ENCODE data around the gene COX4I2.

COX4I2 gene

DNA sequence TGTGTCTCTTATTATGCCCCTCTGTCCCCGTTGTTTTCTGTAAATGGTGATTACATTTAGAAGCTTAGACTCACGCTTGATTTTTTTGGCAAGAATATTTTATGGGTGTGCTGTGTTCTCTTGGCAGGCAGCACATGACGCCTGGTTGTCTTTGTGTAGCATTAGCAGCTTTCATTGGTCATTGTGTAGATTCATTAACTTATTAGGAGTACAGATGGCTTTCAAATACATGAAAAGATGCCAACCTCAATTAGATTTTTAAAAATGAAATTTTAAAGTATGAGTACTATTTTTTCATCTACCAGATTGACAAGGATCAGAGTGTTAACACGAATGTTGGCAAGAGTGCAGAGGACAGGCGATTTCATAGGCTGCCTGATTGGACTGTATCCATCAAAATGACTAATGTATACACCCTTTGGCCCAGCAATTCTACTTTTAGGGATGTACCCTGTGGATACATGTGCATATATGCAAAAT, 15.2 kb downstream of the COX4I2 start:
- no peaks in the 10 kb centered on the region for H3K79me2 ChIP-seq (ENCODE audit: insufficient read depth, low read length)
- DNase-seq (no peak), ATAC-seq (ENCODE audit: insufficient read depth, low read depth) (no peak)
- no peak overlapping the region for H3K9ac ChIP-seq (ENCODE audit: low read depth, low read length)
- no peak overlapping the region for H3K4me2 ChIP-seq (ENCODE audit: insufficient read depth, low read length)
- no peaks in the 10 kb centered on the region for H3K27me3 ChIP-seq (ENCODE audit: insufficient read depth, low read length, poor library complexity)
- H3K9me3 ChIP-seq (ENCODE audit: insufficient read depth, low read length, severe bottlenecking), result no peaks in the 10 kb centered on the region
- H3K4me1 ChIP-seq (ENCODE audit: insufficient read depth, low read length), result no peaks in the 10 kb centered on the region
- H3K4me3 ChIP-seq (ENCODE audit: low read depth in 1 of 2, low read length in 2 of 2), result no peak overlapping the region
- H3K27ac ChIP-seq (ENCODE audit: low read length), result no peak overlapping the region
- TF ChIP-seq EZH2 (IDR thresholded peaks at IDR 0.05; ENCODE audit: borderline replicate concordance, low read depth, low read length, severe bottlenecking), result no peak
- TF ChIP-seq, protein P1, sequence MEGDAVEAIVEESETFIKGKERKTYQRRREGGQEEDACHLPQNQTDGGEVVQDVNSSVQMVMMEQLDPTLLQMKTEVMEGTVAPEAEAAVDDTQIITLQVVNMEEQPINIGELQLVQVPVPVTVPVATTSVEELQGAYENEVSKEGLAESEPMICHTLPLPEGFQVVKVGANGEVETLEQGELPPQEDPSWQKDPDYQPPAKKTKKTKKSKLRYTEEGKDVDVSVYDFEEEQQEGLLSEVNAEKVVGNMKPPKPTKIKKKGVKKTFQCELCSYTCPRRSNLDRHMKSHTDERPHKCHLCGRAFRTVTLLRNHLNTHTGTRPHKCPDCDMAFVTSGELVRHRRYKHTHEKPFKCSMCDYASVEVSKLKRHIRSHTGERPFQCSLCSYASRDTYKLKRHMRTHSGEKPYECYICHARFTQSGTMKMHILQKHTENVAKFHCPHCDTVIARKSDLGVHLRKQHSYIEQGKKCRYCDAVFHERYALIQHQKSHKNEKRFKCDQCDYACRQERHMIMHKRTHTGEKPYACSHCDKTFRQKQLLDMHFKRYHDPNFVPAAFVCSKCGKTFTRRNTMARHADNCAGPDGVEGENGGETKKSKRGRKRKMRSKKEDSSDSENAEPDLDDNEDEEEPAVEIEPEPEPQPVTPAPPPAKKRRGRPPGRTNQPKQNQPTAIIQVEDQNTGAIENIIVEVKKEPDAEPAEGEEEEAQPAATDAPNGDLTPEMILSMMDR (IDR thresholded peaks at IDR 0.05; ENCODE audit: borderline replicate concordance, extremely low read depth, low read length, poor library complexity, severe bottlenecking), result no peak
- H3K36me3 ChIP-seq (ENCODE audit: insufficient read depth, low read length), result no peaks in the 10 kb centered on the region
- no peaks in the 10 kb centered on the region for H4K20me1 ChIP-seq (ENCODE audit: insufficient read depth, low read length)
- no peak overlapping the region for H2AFZ ChIP-seq (ENCODE audit: low read depth, low read length)

DNA sequence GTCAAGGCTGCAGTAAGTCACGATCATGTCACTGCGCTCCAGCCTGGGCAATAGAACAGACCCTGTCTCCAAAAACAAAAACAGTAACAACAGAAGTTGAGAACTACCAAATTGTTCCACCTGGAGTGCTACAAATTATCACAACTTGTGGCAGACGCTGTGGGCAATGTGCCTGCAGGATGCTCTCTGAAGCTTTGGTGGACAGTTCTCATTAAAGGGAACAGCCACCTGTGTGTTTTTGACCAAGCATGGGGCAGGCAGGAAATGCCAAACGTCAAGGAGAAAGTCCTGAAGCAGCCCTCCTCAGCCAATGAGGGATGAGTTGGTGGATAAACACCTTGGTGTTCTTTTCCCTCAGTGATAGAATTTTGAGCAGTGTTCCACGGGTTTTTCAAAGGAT, 15.8 kb downstream of the COX4I2 start:
- Histone ChIP-seq H4K20me1 (ENCODE audit: insufficient read depth, low read length) (no peaks in the 10 kb centered on the region), H3K9ac (ENCODE audit: low read depth, low read length) (no peak overlapping the region), H3K36me3 (ENCODE audit: insufficient read depth, low read length) (no peaks in the 10 kb centered on the region), H3K27ac (ENCODE audit: low read length) (no peak overlapping the region), H3K4me2 (ENCODE audit: insufficient read depth, low read length) (no peak overlapping the region), H3K4me1 (ENCODE audit: insufficient read depth, low read length) (no peaks in the 10 kb centered on the region), H3K9me3 (ENCODE audit: insufficient read depth, low read length, severe bottlenecking) (no peaks in the 10 kb centered on the region), H3K27me3 (ENCODE audit: insufficient read depth, low read length, poor library complexity) (no peaks in the 10 kb centered on the region), H3K79me2 (ENCODE audit: insufficient read depth, low read length) (no peaks in the 10 kb centered on the region), H3K4me3 (ENCODE audit: low read depth in 1 of 2, low read length in 2 of 2) (no peak overlapping the region), H2AFZ (ENCODE audit: low read depth, low read length) (no peak overlapping the region)
- no peak for TF ChIP-seq EZH2 (IDR thresholded peaks at IDR 0.05; ENCODE audit: borderline replicate concordance, low read depth, low read length, severe bottlenecking)
- TF ChIP-seq, protein P1 (IDR thresholded peaks at IDR 0.05; ENCODE audit: borderline replicate concordance, extremely low read depth, low read length, poor library complexity, severe bottlenecking), result no peak
- ATAC-seq (ENCODE audit: insufficient read depth, low read depth) (peak; percentile 32; the same call in 2 of the 3 replicates), DNase-seq (no peak)

DNA sequence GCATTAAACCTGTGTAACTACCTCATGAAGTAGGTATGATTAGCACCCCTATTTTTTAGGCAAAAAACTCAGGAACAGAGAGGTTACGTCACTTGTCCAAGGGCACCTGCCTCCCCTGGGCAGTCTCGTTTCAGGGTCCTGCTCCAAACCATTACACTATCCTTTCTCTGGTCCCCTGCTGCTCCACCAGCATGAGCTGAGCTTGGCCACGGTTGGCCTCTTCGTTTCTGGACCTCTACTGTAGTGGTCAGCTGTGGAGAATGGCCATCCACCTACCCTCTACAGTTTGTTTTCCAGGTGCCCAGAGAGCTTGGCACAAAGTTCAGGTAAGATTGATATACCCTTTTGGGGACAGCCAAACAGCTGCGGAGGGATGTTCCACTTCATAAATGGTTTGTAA, 16.8 kb downstream of the COX4I2 start:
- Histone ChIP-seq H3K4me2 (ENCODE audit: insufficient read depth, low read length) (no peak overlapping the region), H3K4me3 (ENCODE audit: low read depth in 1 of 2, low read length in 2 of 2) (no peak overlapping the region), H2AFZ (ENCODE audit: low read depth, low read length) (no peak overlapping the region), H3K36me3 (ENCODE audit: insufficient read depth, low read length) (no peaks in the 10 kb centered on the region), H3K9ac (ENCODE audit: low read depth, low read length) (no peak overlapping the region), H3K27ac (ENCODE audit: low read length) (no peak overlapping the region), H3K4me1 (ENCODE audit: insufficient read depth, low read length) (no peaks in the 10 kb centered on the region), H3K9me3 (ENCODE audit: insufficient read depth, low read length, severe bottlenecking) (no peaks in the 10 kb centered on the region), H4K20me1 (ENCODE audit: insufficient read depth, low read length) (no peaks in the 10 kb centered on the region), H3K27me3 (ENCODE audit: insufficient read depth, low read length, poor library complexity) (no peaks in the 10 kb centered on the region), H3K79me2 (ENCODE audit: insufficient read depth, low read length) (no peaks in the 10 kb centered on the region)
- DNase-seq (no peak), ATAC-seq (ENCODE audit: insufficient read depth, low read depth) (no peak)
- TF ChIP-seq, protein P1 (IDR thresholded peaks at IDR 0.05; ENCODE audit: borderline replicate concordance, extremely low read depth, low read length, poor library complexity, severe bottlenecking), result no peak
- TF ChIP-seq EZH2 (IDR thresholded peaks at IDR 0.05; ENCODE audit: borderline replicate concordance, low read depth, low read length, severe bottlenecking), result no peak

Data from DND-41 (cell line).